ENCODE measurements around the gene C20orf144.
"Not testable (repeated sequence)": the region's sequence is repeated elsewhere in the genome, so short reads cannot be mapped to it uniquely, and the experiment has no call there.

C20orf144 gene

GRCh38 chr20:33645396-33645795 is 16.7 kb upstream of the C20orf144 start:
- no peak for DNase-seq (ENCODE audit: low read depth)
- no peak for TF ChIP-seq CTCF (conservative IDR thresholded peaks at IDR 0.05; ENCODE audit: low read length)

GRCh38 chr20:33646191-33646590 is 15.9 kb upstream of the C20orf144 start:
- DNase-seq (ENCODE audit: low read depth), result no peak
- no peak overlapping the region for H3K4me3 ChIP-seq (ENCODE audit: low read length)
- TF ChIP-seq CTCF (conservative IDR thresholded peaks at IDR 0.05; ENCODE audit: low read length), result no peak

More at GRCh38 chr20:33645396-33645795, 16.7 kb upstream of the C20orf144 start:
- H3K4me3 ChIP-seq (ENCODE audit: low read length), result no peak overlapping the region

- not testable (repeated sequence) for H3K4me3 ChIP-seq (ENCODE audit: low read length)
These were observed 15.0 kb upstream of the C20orf144 start for GRCh38 chr20:33646959-33647602.

GRCh38 chr20:33647603-33648395 is 14.3 kb upstream of the C20orf144 start:
- H3K4me3 ChIP-seq (ENCODE audit: low read length), result no peak overlapping the region
- peak; percentile 82 for DNase-seq (ENCODE audit: low read depth)
- no peak for TF ChIP-seq CTCF (conservative IDR thresholded peaks at IDR 0.05; ENCODE audit: low read length)

More at GRCh38 chr20:33646959-33647602, 15.0 kb upstream of the C20orf144 start:
- DNase-seq (ENCODE audit: low read depth), result not testable (repeated sequence)

GRCh38 chr20:33648396-33649004 is 13.6 kb upstream of the C20orf144 start:
- TF ChIP-seq CTCF (conservative IDR thresholded peaks at IDR 0.05; ENCODE audit: low read length), result no peak
- no peak overlapping the region for H3K4me3 ChIP-seq (ENCODE audit: low read length)
- DNase-seq (ENCODE audit: low read depth), result no peak

- DNase-seq (ENCODE audit: low read depth), result peak; percentile 64
- no peak for TF ChIP-seq CTCF (conservative IDR thresholded peaks at IDR 0.05; ENCODE audit: low read length)
- H3K4me3 ChIP-seq (ENCODE audit: low read length), result no peak overlapping the region
These were observed 12.9 kb upstream of the C20orf144 start for GRCh38 chr20:33649201-33649681.

- DNase-seq (ENCODE audit: low read depth), result no peak
- TF ChIP-seq CTCF (conservative IDR thresholded peaks at IDR 0.05; ENCODE audit: low read length), result no peak
- H3K4me3 ChIP-seq (ENCODE audit: low read length), result no peak overlapping the region
These were observed 11.9 kb upstream of the C20orf144 start for GRCh38 chr20:33650111-33650752.

Measured in AG10803 (cell line).